NB4 (cell line): ENCODE data around the gene MGAT5B.

ENCODE experiments used
- DNase-seq: peaks from one replicate; pipeline ENCODE4 v3.0.0; 2010; ENCODE audit warnings: low read depth
- H3K4me3 ChIP-seq: one replicate; pipeline ENCODE4 v1.5.1; 2011; ENCODE audit warnings: mild to moderate bottlenecking, low read depth, low read length, moderate library complexity
- CTCF ChIP-seq: IDR thresholded peaks from one replicate; pipeline ENCODE4 v1.5.1; 2012; ENCODE audit warnings: low read depth, low read length
- MYC ChIP-seq: IDR thresholded peaks from 2 replicates; pipeline ENCODE4 v1.6.1; 2011; ENCODE audit warnings: low read depth, low read length
- POLR2A ChIP-seq: IDR thresholded peaks from 2 replicates; pipeline ENCODE4 v1.6.1; 2011; ENCODE audit warnings: mild to moderate bottlenecking; ENCODE audit not compliant: insufficient read length; ENCODE audit errors: extremely low read depth
- TF ChIP-seq, protein P1 (sequence below): IDR thresholded peaks from 2 replicates; pipeline ENCODE4 v1.6.1; 2011; ENCODE audit warnings: low read depth, low read length

MGAT5B gene

DNA sequence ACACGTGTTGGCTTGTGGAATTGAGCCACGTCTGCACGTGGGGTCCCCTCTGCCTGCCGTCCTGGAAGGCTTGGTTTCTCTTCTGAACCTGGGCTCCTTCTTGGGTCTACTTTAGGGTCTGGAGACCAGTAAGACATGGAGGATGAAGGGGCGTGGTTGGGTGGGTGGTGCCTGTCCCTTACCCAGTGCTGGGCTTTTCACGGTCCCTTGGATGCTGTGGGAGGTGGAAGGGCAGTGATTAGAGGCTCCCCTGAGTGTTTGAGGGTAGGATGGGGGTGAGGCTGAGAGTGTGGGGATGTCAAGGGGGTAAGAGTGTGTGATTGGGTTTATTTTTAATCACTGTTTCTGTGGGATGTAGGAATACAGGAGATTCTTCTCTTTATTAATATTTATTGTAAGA is 38.3 kb downstream of the MGAT5B start:
- no peak for DNase-seq
- TF ChIP-seq MYC (no peak), POLR2A (no peak), CTCF (no peak)
- TF ChIP-seq, protein P1, sequence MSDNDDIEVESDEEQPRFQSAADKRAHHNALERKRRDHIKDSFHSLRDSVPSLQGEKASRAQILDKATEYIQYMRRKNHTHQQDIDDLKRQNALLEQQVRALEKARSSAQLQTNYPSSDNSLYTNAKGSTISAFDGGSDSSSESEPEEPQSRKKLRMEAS, result no peak
- H3K4me3 ChIP-seq, result no peak overlapping the region

GRCh38 chr17:76907352-76907751 is 39.1 kb downstream of the MGAT5B start:
- no peak overlapping the region for H3K4me3 ChIP-seq
- DNase-seq, result no peak
- TF ChIP-seq, protein P1, result no peak
- TF ChIP-seq CTCF (no peak), MYC (no peak), POLR2A (no peak)

- TF ChIP-seq, protein P1, result no peak
- TF ChIP-seq MYC (no peak), POLR2A (no peak), CTCF (no peak)
- no peak overlapping the region for H3K4me3 ChIP-seq
- peak; percentile 55 for DNase-seq
Measured at GRCh38 chr17:76909971-76910760, 42.0 kb downstream of the MGAT5B start.

- TF ChIP-seq MYC, result no peak
- no peak for TF ChIP-seq POLR2A
- TF ChIP-seq, protein P1, result no peak
- TF ChIP-seq CTCF, result no peak
- no peak for DNase-seq
Measured at GRCh38 chr17:76911299-76912017, 43.3 kb downstream of the MGAT5B start.

DNA sequence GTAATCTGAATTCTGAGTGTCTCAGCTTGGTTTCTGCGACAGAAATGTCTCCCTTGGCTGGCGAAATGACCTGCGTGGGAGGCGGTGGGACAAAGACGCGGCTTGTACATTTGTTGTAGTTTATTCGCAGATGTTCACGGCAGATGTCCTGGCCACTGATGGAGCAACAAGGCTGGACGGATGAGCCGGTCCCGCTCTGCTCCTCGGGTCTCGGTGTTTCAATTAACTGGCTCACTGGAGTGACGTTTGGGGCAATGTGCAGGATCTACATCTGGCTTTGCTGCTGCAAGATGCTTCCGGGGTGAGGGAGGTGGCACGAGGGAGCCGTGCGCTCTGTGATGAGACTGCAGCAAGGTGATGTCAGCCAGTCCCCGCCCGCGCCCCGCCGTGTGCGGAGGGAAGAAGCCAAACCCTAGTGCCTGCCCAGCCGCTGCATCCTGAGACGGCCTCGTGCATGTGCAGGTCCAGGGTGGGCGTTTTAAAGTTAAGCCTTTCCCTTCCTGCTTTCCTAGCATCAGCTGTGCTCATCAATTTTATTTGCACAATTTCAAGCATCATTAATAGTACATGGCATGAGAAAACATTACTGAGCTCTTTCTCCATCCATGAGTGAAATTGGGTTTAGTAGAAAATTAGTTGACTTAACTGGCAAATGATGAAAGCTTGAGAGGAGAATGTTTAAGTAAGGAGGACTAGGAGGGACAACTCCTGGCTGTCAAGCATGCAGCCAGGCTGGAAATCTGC is 44.4 kb downstream of the MGAT5B start:
- H3K4me3 ChIP-seq, result no peak overlapping the region
- no peak for TF ChIP-seq POLR2A
- TF ChIP-seq, protein P1, result no peak
- no peak for TF ChIP-seq CTCF
- TF ChIP-seq MYC, result no peak
- no peak for DNase-seq

More at GRCh38 chr17:76911299-76912017, 43.3 kb downstream of the MGAT5B start:
- H3K4me3 ChIP-seq, result no peak overlapping the region
